SW 1271 (cell line): Measurements from ENCODE around the gene B4GALT1.
"Not testable (repeated sequence)": the region's sequence is repeated elsewhere in the genome, so short reads cannot be mapped to it uniquely, and the experiment has no call there.

Experiments
- DNase-seq, 2 experiments: peaks; one replicate each; lab custom pipeline; 2025; lab: John Stamatoyannopoulos, UW

The B4GALT1 gene

DNA sequence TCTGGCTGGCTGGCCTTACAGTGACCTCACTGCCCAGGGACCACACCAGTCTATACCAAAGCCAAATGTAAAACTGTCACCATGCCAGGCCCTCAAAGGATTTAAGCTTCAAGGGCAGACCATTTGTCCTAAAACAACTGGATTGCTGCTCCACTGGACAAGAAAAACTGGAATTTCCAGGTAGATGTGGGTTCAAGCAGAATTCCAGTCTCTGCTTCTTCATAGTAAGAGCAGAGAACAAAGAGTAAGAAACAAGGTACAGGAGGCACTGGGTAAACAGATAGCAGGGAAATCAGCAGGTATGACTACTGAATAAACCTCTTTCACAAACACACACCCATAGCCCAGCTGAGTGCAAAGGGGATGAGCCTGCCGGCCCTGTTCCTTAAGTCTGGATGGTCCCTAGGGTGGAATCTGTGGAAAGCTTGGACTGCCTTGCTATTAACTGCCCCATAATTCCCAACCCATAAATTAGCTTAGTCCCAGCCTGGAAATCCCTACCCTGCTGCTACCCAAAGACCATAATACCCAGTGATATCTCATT lies 5.5 kb downstream of the B4GALT1 start:
- peak in 1 of 2 experiments; percentile 8 for DNase-seq

DNA sequence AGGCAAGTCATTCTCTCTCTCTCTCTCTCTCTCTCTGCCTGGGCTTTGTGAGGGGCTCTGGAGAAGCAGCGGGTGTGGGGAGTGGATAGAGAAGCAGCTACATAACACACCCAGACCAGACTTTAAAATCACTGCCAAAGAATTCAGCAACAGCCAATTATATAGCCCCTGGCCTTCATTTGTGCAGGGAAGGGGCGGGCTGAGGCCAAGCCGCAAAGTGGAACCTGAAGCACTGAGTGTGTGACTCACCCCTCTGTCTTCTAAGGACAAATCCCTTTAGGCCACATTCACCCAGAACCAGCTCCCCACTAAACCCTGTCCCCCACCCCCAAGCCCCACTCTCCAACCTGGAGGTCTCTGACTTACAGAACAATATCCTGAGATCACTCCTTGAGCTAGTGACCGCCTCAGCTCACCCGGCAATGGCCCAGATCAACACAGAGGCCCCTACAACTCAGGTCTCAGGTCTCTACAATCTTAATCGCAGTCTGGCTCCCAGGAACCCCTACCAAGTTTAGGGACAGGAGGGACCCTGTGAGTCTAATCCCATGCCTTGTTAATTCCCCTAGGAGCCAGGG lies 6.0 kb downstream of the B4GALT1 start:
- DNase-seq = peak; percentile 60 to 86

DNA sequence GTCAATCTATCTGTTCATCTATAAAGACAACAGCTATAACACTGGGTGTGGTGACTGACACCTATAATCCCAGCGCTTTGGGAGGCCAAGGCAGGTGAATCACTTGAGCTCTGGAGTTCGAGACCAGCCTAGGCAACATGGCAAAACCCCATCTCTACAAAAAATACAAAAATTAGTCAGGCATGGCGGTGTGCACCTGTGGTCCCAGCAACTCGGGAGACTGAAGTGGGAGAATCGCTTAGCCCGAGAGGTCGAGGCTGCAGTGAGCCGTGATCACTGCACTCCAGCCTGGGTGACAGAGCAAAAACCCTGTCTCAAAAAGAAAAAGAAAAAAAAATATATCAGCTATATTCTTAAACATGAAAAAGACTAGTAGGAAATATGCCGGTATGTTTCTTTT lies 6.7 kb downstream of the B4GALT1 start:
- not testable (repeated sequence) for DNase-seq

DNA sequence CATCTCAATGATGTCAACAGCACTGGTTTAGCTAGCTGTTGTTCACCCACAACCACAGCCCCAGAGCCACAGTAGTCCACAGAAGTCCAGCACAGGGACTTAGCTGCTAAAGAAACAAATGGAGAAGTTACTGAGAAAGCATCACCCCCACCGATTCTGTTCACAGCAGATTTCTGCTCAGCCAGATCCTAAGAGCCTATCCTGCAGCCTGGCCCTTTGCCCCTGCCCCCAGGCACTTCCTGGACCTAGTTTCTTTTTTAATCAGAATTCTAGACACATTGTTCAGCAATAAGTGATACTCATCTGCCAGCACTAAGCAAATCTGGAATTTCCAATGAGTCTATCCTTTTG lies 7.4 kb downstream of the B4GALT1 start:
- DNase-seq = no peak

DNA sequence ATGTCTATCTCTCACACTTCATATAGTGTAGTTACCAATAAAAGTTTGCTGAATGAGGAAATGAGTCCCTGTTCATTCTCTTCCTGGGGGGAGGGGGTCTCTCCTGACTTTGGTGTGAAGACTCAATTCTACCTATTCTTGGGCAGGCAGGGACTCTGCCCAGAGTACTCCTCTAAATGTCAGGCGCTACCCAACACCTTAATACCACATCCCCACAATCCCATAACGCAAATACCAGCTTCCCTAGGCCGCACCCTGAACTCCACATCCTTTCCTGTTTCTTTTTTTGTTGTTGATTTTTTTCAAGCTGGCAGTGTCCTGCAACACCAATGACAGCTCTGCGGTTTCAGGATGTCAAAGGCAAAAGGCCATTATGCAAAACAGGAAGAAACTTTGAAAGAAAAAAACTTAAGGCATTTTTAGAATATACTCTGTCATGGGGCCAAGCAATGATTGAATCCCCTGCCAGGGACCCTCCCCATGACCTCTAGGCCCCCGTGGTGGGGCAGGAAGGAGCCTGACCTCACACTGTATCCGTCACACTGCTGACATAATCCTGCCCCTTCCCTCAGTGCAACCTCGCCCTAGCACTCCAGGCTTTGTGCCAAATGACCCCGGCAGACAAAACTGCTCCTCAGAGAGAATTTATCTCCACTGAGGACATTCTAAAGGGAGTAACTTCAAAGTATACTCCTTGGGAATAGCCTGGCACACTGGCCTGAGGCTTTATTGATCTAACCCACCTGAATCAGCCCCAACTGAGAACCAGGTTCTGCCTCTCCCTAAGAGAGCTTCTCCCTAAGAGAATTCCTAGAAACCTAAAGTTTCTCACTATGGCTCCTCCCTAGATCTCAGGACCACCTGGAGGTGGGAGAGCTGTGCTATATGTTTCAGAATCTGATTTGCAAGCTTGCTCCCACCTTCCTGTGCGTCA lies 8.0 kb downstream of the B4GALT1 start:
- DNase-seq = peak in 1 of 2 experiments; percentile 32

DNA sequence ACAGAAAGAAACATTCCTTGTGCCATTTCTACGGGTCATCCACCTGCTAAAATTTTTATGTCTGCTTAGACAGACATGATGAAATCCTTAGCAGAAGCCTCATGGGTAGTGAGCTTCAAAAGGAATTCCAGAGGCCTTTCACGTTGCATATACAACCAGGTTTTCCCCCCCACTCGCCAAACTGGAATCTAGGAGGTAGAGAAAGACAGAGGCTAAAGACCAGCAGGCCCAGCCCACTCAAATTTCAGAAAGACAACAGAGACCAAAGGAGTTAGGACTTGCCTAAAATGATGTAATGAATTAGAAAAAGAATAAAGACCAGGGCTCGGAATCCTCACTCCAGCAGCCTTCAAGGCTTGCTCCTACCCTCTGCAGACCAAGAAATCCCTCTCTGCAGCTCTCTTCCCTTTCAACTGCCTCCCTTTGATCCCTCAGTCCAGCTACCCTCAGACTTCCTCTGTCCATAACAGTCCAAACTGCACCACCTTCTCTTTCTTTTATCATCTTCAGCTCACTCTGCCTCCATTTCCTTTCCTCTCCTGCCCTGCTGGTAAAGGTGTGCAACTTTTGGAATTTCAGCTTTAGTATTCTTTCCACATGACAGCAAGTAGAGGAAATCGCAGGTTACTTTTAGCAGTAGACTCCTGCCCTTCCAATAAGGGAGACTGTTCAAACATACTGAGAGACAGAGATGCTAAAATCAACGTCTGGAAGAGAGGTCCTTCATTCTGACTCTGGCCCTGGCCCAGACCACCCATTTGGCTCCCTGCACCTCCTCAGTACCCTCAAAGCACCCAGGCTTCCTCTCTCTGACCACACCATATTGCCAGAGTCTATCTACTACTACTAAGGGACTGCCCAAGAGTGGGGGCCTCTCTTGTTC lies 8.9 kb downstream of the B4GALT1 start:
- DNase-seq = no peak

DNA sequence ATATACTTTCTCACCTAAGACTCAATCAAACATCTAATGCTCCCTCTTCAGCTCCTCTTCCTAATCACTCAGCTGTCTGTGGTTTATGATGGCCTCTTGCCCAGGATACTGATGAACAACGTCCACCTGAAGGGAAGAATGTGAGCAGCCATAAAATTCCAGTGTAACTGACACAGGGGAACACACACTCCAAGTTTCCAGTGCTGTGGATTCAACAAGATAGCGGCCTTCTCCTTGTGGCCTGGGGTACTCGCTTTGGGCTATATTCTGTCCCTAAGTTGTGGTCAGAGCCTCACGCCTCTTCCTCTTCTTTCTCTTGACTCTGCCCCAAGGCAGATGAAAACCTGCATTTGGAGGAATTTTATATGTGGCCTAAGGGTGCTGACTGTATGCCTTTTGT lies 11.7 kb downstream of the B4GALT1 start:
- DNase-seq = no peak

DNA sequence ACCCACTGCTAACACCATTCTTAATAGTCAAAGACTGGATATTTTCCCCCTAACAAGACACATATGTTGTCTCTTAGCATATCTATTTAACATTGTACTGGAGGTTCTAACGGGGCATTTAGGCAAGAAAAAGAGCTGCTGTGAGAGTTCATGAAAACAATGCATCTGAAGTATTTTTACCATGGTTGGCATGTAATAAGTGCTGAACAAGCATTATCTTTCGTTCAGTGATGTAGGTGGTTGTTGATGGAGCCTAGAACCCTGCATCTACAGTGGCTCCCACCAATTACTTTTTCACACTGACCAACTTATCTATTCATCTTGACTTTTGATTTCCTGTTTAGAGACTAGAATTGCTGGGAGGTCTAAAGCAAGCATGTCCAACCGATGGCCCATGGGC lies 12.8 kb downstream of the B4GALT1 start:
- no peak for DNase-seq

DNA sequence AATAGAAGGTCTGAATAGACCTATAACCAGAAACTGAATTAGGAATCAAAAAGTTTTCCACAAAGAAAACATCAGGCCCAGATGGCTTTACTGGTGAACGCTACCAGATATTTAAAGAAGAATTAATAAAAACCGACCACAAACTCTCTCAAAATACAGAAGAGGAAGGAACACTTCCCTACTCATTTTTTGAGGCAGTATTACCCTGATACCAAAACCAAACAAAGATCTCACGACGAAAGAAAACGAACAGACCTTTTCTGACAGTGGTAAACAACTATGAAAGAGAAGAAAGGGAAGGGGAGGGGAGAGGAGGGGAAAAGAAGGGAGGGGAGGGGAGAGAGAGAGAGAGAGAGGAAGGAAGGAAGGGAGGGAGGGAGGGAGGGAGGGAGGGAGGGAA lies 13.5 kb downstream of the B4GALT1 start:
- DNase-seq = no peak

DNA sequence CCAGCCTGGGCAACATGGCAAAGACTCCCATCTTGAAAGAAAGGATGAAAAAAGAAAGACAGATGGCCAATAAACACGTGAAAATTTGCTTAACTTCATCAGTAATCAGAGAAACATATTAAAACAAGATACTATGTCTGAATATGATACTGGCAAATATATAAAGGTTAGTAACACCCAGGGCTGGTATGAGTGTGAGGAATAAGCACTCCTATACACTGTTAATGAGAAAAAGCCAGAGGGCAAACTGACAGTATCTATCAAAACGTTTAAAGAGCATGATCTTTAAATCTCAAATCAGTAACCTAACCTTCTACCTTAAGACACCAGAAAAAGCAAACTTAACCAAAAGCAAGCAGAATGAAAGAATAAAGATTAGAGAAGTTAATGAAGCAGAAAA lies 14.1 kb downstream of the B4GALT1 start:
- no peak for DNase-seq

DNA sequence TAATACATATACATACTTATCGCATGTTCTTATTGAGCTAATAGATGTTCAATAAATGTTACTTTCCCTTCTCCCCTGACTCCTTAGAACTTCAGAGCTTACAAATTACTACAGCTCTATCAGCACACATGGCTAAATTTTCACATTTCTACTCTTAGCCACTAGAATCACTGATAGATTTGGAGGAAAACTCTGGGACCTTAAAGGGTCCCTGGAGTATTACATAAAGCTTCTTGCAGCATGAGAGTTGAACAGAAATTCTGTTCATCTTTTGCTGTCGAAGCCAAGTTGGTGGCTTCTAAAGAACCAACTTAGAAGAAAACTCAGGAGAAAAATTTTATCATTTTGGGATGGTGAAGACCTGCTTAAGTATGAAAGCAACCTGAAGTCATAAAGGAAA lies 15.5 kb downstream of the B4GALT1 start:
- DNase-seq = no peak

DNA sequence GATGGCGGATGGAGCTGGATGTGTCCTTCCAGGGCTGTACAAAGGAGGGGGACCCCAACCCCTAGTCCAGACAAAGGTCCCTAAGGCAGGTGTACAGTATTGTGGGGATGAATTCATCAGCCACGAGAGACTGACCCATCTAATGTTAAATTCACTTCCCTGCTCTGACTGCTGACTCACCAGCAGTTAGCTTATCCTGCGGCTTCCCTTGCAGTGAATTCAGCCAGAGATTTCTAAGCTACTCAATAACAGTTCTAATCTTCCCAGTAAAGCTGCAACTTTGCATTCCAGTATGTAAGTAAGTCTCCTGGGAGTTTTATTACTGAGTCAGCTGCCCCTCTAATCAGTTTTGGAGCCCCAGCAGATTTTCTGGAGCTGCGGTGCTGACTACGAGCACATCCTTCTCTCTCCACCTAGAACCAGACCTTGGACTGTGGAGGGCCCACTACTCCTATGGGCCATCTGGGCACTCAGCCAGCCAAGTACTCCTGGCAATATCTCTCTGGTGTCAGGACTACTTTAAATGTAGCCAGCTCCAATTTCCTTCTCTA lies 16.1 kb downstream of the B4GALT1 start:
- peak in 1 of 2 experiments; percentile 67 for DNase-seq

DNA sequence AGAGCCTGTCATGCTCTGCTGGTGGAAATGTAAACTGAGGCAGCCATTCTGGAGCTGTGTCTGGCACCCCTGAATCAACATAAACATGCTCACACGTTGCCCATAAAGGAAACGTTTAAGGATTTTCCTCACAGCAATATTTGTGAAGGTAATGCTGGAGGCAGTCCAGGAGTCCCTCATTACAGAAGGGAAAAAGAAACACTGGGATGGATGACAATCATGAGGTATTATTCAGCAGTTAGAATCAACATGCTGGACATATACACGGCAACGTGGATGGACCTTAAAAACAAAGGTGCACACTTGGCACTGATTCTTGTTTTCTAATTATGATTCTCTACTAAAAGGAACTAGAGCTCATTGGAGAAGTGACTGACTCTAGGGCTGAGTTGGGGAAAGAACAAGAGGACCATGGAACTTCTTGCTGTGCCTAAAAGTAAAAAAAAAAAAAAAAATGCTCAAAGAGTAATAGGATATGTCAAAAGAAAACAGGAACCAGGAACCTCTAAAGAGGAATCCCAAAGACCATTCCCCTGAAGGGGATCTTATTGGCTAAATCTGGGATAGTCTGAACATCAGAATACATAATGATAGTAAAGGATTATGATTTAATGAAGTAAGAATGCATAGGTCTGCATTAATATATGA lies 18.6 kb downstream of the B4GALT1 start:
- no peak for DNase-seq

DNA sequence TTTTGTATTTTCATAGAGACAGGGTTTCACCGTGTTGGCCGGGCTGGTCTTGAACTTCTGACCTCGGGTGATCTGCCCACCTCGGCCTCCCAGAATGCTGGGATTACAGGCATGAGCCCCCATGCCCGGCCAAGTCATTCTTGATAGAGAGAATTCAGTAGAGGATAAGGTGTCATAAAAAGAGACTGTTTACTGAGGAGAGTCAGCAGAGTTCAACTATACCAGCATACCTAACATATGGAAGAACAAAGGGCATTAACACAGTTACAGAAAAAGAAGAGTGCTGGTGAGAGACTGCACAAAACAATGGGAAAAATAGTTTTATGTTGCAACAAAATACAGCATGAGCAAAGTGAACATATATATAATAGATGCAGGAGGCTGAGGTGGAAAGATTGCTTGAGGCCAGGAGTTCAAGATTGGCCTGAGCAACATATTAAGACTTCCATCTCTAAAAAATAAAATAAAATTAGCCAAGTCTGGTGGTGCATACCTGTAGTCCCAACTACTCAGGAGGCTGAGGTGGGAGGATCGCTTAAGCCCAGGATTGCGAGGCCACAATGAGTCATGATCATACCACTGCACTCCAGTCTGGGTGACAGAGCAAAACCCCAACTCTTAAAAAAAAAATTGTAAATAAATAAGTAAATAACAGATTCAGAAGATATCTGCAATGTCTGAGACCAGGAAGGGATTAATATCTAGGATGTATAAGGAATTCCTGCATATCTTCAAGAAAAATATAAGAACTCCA lies 19.5 kb downstream of the B4GALT1 start:
- DNase-seq = no peak

DNA sequence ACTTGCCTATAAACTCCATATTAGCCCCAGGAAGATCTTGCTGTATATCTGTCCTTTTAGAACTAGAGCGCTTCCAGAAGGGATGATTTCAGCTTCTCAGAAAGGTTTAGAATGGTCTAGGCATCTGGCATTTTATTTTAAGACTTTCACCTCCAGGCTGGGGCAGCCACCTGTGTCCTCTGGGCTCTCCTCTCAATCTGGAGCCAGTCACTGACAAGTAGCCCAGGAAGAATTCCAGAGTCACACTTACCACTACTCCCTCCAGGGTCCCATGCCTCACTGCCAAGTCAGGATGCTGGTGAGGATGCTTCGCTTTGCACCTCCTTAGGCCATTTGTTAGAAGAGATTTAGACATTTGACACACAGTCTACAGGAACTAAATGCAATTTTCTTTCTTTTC lies 20.8 kb downstream of the B4GALT1 start:
- no peak for DNase-seq

DNA sequence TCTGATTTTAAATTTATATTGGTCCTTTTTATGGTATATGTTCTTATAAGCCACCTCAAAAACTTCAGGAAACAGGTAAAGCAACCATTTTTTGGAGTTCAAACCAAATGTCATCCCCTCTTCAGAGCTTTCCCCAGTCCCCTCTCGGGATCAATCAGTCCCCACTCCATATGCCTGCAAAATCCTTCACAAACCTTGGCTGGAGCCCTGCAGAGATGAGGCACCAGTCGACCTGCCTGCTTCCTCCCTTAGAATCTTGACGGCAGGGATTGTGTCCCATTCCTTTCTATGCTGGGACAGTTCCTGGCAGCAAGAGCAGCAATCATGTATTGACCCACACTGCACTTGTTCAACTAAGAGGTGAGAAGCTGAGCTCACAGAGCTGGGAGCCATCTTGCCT lies 22.6 kb downstream of the B4GALT1 start:
- no peak for DNase-seq

DNA sequence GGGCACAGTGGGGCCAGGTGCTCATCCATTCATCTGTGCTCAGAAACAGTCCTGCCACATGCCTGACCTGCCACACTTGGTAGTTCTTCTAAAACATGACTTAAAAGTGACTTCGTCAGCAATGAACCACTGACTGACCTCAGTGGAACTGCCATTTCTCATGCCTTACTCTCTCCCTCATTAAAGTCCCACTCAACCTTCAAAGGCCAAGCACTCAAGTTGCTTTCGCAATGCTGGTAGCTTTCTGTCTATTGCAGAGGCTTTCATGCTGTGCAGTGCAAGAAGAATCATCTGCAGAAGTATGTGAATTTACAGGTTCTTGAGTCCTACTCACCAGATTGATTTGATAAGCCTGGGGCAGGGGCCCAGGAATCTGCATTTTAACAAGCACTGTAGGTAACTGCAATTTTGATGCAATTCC lies 23.9 kb downstream of the B4GALT1 start:
- no peak for DNase-seq

DNA sequence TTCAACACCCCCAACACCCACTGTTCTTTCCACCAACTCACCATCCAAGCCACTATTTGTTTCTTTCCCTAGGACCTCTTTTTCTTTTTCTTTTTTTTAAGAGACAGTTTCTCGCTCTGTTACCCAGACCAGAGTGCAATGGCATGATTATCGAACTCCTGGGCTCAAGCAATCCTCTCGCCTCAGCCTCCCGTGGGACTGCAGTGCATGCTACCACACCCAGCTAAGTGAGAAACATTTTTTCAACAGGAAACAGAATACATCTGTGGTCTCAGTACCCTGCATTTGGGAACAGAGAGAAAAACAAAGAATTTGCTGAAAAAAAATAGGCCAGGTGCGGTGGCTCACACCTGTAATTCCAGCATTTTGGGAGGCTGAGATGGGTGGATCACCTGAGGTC lies 24.6 kb downstream of the B4GALT1 start:
- no peak for DNase-seq

DNA sequence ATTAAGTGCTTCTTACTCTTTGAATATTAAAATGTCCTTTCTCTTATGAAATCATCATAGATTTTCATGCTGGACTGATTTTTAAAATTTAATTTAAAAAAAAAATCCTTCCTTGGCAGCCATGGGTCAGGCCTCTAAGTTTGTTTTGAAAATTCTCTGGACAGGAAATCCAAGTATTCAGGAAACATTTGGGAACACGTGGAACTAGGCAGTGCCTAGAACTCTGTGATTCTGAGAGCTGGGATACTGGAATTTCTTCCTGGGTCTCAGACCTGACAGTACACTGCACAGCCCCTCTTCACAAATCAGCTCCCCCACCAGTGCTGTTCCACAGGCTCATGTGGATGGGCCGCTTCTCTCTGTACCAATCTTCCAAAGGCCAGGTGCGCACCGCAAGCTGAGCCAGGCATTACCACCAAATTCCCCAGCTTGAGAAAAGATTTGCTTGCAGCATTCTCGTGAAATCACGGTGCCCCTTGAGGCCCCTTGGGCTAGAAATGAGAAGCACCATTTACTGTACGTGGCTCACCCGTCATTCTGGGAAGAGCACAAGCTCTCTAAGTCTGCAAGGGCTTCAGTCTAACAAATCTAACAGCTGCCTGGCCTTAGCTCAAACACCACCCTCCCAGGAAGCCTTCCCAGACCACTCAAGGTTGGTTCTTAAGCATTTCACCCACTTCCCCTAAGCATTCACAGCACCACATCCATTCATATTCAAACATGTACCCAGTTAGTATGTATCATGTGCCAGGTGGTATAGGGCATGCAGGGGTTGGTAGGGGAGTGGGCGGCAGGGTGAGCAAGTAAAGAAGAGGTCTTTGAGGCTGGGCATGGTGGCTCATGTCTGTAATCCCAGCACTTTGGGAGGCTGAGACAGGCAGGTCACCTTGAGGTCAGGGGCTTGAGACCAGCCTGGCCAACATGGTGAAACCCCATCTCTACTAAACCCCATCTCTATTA lies 26.5 kb downstream of the B4GALT1 start:
- no peak for DNase-seq
